Esophagus squamous epithelium (tissue), 5 donors: ENCODE results near the gene KRABD2.

ENCODE experiments used
- DNase-seq: peaks from one replicate; lab custom pipeline; 2025; lab: John Stamatoyannopoulos, UW
- H3K27ac ChIP-seq, 4 donors: fragments of 200-600 bp; sonication (generic); one replicate each; pipeline ENCODE4 v1.5.1; 2016 to 2019; ENCODE audit warnings: mild to moderate bottlenecking in 1 of 4
- H3K27me3 ChIP-seq, 4 donors: fragments of 200-600 bp; sonication (generic); 1 replicate in 3 of 4; 2 replicates in 1 of 4; pipeline versions ENCODE4 v1.5.1 to v1.6.0; 2017 to 2021; ENCODE audit warnings: antibody characterized with exemption in 1 of 4
- H3K36me3 ChIP-seq, 3 donors: fragments of 200-600 bp; sonication (generic); one replicate each; pipeline ENCODE4 v1.5.1; 2016 to 2019
- H3K4me1 ChIP-seq, 3 donors: fragments of 200-600 bp; sonication (generic); one replicate each; pipeline ENCODE4 v1.5.1; 2017 to 2019
- H3K4me3 ChIP-seq, 4 donors: fragments of 200-600 bp; sonication (generic); 1 replicate in 3 of 4; 2 replicates in 1 of 4; pipeline ENCODE4 v1.5.1; 2016 to 2019; ENCODE audit warnings: mild to moderate bottlenecking in 2 of 4, moderate library complexity in 1 of 4
- H3K9me3 ChIP-seq, 3 donors: fragments of 200-600 bp; sonication (generic); one replicate each; pipeline ENCODE4 v1.5.1; 2016 to 2019
- POLR2A ChIP-seq, 4 donors: fragments of 450-650 bp; IDR thresholded peaks; one replicate each; pipeline ENCODE4 v1.6.1; 2017; ENCODE audit warnings: antibody characterized with exemption in 4 of 4, mild to moderate bottlenecking in 4 of 4, moderate library complexity in 3 of 4
- WGBS, 2 donors: methylation state at CpG; one replicate each; pipeline ENCODE4 v1.1.5; 2018; 5-methylcytosine and 5-hydroxymethylcytosine counted together
- intact Hi-C: fragments of 100-400 bp; cut with DNase I; formaldehyde crosslinking; loops from one replicate; pipeline ENCODE4 v1.15.0; 2022
- TF ChIP-seq, protein P1 (sequence below), 6 experiments: fragments of 450-650 bp in 4 of 6; fragments of 200-600 bp in 2 of 6; sonication (generic) in 2 of 6; IDR thresholded peaks; one replicate each; pipeline ENCODE4 v1.5.1; 2016 to 2019; ENCODE audit warnings: antibody characterized with exemption in 6 of 6, mild to moderate bottlenecking in 4 of 6, moderate library complexity in 4 of 6
- donor health status: DM: yes; HTN: yes; CAD: no.

KRABD2 gene

DNA sequence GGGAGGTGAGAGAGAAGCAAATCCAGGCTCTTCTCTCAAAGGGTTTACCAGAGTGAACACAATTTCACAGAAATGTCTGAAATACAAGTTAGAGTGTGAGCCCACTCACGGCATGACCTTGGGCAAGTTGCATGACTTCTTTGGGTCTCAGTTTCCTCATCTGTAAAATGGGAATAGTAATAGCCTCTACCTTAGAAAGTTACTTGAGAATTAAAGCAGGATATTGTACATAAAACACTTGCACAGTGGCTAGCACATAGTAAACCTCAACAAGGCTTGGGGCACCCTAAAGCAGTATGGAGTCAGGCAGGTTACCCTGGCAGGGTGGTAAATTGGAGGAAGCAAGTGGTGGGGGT lies 34.4 kb upstream of the KRABD2 start:
- Histone ChIP-seq H3K27me3 (no peaks in the 10 kb centered on the region), H3K9me3 (no peaks in the 10 kb centered on the region), H3K4me1 (peaks cover 3 to 22% (median 11%) of the 10 kb centered on the region in 3 donors), H3K27ac (peak overlapping the region; percentile 58 to 79 (median 72)), H3K36me3 (no peaks in the 10 kb centered on the region), H3K4me3 (no peak overlapping the region)
- TF ChIP-seq, protein P1, sequence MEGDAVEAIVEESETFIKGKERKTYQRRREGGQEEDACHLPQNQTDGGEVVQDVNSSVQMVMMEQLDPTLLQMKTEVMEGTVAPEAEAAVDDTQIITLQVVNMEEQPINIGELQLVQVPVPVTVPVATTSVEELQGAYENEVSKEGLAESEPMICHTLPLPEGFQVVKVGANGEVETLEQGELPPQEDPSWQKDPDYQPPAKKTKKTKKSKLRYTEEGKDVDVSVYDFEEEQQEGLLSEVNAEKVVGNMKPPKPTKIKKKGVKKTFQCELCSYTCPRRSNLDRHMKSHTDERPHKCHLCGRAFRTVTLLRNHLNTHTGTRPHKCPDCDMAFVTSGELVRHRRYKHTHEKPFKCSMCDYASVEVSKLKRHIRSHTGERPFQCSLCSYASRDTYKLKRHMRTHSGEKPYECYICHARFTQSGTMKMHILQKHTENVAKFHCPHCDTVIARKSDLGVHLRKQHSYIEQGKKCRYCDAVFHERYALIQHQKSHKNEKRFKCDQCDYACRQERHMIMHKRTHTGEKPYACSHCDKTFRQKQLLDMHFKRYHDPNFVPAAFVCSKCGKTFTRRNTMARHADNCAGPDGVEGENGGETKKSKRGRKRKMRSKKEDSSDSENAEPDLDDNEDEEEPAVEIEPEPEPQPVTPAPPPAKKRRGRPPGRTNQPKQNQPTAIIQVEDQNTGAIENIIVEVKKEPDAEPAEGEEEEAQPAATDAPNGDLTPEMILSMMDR (IDR thresholded peaks at IDR 0.05) = no peak
- no peak for TF ChIP-seq POLR2A (IDR thresholded peaks at IDR 0.05)
- intact Hi-C loops = loop anchor here (5.0 kb wide), 1 partner anchor 376 kb away; no protein-coding TSS in a partner anchor
- WGBS, 2 donors = 43 to 50% methylated on average over 1 of the region's 1 CpG
- no peak for DNase-seq

DNA sequence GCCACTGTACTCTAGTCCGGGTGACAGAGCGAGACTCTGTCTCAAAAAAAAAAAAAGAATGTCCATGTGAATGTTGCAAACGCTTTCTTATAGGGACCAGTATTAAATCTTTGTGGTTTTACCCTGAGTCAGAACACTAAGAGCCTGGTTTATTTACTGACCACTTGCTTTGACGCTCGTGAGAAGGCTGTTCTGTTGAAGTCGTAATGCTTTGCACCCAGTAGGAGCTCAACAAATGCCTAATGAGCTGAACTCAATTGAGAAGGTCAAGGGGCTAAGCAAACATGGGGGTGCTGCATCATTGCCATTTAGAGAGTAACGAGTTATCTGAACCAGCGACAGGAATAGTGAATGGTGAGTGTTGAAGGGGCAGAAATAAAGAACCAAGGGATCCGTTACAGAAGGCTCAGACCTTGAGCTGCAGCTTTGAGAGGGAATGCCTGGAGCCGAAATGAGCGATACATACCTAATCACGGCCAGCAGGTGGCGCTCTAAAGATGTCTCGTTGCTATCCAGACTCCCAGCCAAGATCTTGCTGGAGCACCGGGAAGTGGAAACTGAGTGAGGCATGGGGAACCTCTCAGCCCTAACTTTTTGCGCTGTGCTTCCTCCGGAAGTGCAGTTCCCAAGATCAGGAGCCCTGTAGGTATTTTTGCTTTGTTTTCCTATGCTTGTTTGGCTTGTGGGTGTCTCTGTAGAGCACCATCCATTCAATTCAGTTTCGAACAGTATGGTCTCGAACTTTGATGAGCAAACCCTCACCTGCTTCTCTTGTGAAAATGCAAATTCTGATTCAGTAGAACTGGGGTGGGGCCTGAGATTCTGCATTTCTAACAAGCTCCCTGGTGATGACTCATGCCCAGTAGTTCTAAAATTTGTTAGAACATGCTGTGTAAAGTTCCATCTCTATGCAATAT lies 33.7 kb upstream of the KRABD2 start:
- DNase-seq = no peak
- Histone ChIP-seq H3K9me3 (no peaks in the 10 kb centered on the region), H3K4me3 (peak overlapping the region in 3 of 4 donors; percentile 22 to 43 (median 26)), H3K36me3 (no peaks in the 10 kb centered on the region), H3K27me3 (no peaks in the 10 kb centered on the region), H3K27ac (peak overlapping the region; percentile 63 to 79 (median 72)), H3K4me1 (peaks cover 3 to 22% (median 11%) of the 10 kb centered on the region in 3 donors)
- intact Hi-C loops = loop anchor here (5.0 kb wide), 1 partner anchor 377 kb away; no protein-coding TSS in a partner anchor
- no peak for TF ChIP-seq POLR2A (IDR thresholded peaks at IDR 0.05)
- TF ChIP-seq, protein P1 (IDR thresholded peaks at IDR 0.05) = peak; percentile 84 to 90 (median 88)
- WGBS, 2 donors = 14 to 23% methylated on average over 19 of the region's 19 CpGs

DNA sequence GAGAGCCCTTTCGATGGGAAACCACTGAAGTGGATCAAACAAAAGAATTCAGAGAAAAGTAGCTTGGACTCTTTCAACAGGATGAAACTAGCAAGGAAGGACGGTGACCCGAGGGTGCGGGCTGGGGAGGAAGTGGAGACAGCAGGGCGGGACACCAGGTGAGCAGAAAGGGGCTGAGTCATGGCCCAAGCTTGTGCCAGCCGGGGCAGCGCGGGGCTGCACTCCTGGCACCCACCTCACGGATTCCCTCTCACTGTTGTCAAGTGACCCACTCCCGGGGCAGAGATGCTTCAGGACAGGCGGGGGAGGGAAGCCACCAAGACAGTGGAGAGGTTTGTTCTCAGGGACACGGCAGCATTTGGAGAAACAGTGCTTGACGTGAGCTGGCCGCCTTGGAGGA lies 31.9 kb upstream of the KRABD2 start:
- TF ChIP-seq, protein P1 (IDR thresholded peaks at IDR 0.05) = peak in 1 of 6 experiments; percentile 28
- TF ChIP-seq POLR2A (IDR thresholded peaks at IDR 0.05) = no peak
- intact Hi-C loops = no loop called here
- Histone ChIP-seq H3K27me3 (peaks cover 0 to 6% (median 0%) of the 10 kb centered on the region in 4 donors), H3K36me3 (no peaks in the 10 kb centered on the region), H3K9me3 (no peaks in the 10 kb centered on the region), H3K4me3 (peak overlapping the region in 2 of 4 donors; percentile 23 to 44), H3K4me1 (peaks cover 3 to 22% (median 11%) of the 10 kb centered on the region in 3 donors), H3K27ac (peak overlapping the region; percentile 69 to 79 (median 75))
- DNase-seq = no peak
- WGBS, 2 donors = 13 to 26% methylated on average over 10 to 12 of the region's 14 CpGs

DNA sequence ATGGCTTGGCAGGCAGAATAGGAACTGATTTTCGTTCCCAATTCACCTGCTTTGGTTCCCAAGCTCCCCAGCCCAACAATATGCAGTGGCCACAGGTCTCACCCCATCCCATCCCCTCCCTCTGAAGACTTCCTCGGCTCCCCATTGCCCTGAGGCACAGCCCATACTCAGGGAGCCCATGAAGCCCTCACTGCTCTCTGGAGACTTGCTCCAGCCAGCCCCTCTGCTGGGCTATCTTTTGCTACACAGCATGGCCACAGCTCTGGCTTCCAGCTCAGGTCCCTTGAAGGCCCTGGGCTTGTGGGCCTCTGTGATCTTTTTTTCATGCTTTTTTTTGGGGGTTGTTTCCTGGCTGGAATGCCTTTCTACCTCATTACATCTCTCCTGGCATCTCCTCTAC lies 29.7 kb upstream of the KRABD2 start:
- no peak for DNase-seq
- H3K9me3 ChIP-seq = no peaks in the 10 kb centered on the region
- intact Hi-C loops = no loop called here
- no peaks in the 10 kb centered on the region for H3K36me3 ChIP-seq
- H3K27ac ChIP-seq = no peak overlapping the region
- H3K4me1 ChIP-seq = peaks cover 0 to 22% (median 11%) of the 10 kb centered on the region in 3 donors
- no peak overlapping the region for H3K4me3 ChIP-seq
- TF ChIP-seq POLR2A (IDR thresholded peaks at IDR 0.05) = no peak
- TF ChIP-seq, protein P1 (IDR thresholded peaks at IDR 0.05) = no peak
- H3K27me3 ChIP-seq = peaks cover 0 to 18% (median 0%) of the 10 kb centered on the region in 4 donors
- WGBS, 2 donors = 56 to 80% methylated on average over 1 to 2 of the region's 2 CpGs

DNA sequence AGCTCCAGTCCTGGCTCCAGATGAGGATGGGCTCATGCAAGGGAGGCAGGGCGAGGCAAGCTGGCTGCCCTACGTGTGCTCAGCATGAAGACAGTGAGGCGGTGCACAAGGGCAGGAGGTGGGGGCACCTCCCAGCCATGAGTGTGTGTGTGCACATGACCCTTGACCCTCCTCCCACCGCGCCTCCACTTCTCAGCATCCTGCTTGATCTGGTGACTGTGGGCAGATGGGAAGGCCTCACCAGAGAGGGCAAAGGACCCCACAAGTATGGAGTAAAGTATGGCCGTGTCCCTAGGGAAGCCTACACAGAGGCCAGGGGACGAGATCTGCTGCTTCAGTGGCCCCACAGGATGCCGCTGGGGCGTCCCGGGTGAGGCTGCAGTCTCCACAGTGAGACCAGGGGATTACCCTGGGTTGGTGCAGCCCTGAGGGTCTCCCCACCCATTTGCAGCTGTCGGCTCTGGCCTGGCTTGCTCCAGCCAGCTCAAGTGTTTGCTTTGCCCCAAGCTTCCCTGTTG lies 29.1 kb upstream of the KRABD2 start:
- H3K4me3 ChIP-seq = no peak overlapping the region
- H3K36me3 ChIP-seq = no peaks in the 10 kb centered on the region
- H3K4me1 ChIP-seq = peaks cover 0 to 17% (median 5%) of the 10 kb centered on the region in 3 donors
- TF ChIP-seq POLR2A (IDR thresholded peaks at IDR 0.05) = no peak
- TF ChIP-seq, protein P1 (IDR thresholded peaks at IDR 0.05) = no peak
- peaks cover 0 to 24% (median 0%) of the 10 kb centered on the region in 4 donors for H3K27me3 ChIP-seq
- H3K27ac ChIP-seq = no peak overlapping the region
- intact Hi-C loops = no loop called here
- no peak for DNase-seq
- 84 to 87% methylated on average over 7 to 9 of the region's 11 CpGs for WGBS, 2 donors
- no peaks in the 10 kb centered on the region for H3K9me3 ChIP-seq
